Measurements from ENCODE around the gene RAB34.
"Not testable (repeated sequence)": the region's sequence is repeated elsewhere in the genome, so short reads cannot be mapped to it uniquely, and the experiment has no call there.

DNA sequence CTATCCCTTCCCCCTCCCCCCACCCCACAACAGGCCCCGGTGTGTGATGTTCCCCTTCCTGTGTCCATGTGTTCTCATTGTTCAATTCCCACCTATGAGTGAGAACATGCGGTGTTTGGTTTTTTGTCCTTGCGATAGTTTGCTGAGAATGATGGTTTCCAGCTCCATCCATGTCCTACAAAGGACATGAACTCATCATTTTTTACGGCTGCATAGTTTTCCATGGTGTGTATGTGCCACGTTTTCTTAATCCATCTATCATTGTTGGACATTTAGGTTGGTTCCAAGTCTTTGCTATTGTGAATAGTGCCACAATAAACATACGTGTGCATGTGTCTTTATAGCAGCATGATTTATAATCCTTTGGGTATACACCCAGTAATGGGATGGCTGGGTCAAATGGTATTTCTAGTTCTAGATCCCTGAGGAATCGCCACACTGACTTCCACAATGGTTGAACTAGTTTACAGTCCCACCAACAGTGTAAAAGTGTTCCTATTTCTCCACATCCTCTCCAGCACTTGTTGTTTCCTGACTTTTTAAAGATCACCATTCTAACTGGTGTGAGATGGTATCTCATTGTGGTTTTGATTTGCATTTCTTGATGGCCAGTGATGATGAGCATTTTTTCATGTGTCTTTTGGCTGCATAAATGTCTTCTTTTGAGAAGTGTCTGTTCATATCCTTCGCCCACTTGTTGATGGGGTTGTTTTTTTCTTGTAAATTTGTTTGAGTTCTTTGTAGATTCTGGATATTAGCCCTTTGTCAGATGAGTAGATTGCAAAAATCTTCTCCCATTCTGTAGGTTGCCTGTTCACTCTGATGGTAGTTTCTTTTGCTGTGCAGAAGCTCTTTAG, 18.5 kb upstream of the RAB34 start:
- TF ChIP-seq, protein P1, sequence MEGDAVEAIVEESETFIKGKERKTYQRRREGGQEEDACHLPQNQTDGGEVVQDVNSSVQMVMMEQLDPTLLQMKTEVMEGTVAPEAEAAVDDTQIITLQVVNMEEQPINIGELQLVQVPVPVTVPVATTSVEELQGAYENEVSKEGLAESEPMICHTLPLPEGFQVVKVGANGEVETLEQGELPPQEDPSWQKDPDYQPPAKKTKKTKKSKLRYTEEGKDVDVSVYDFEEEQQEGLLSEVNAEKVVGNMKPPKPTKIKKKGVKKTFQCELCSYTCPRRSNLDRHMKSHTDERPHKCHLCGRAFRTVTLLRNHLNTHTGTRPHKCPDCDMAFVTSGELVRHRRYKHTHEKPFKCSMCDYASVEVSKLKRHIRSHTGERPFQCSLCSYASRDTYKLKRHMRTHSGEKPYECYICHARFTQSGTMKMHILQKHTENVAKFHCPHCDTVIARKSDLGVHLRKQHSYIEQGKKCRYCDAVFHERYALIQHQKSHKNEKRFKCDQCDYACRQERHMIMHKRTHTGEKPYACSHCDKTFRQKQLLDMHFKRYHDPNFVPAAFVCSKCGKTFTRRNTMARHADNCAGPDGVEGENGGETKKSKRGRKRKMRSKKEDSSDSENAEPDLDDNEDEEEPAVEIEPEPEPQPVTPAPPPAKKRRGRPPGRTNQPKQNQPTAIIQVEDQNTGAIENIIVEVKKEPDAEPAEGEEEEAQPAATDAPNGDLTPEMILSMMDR (IDR thresholded peaks at IDR 0.05; ENCODE audit: insufficient read depth, low read depth, low read length) = not testable (repeated sequence)
- TF ChIP-seq EZH2 (IDR thresholded peaks at IDR 0.05; ENCODE audit: insufficient read depth, low read length) = not testable (repeated sequence)
